ENCODE results near the gene CCDC28B. TPM values are rescaled to one million over a fixed set of nuclear protein-coding genes. Genes with fewer than 3 reads are reported as not detected.

The CCDC28B gene
- total and polyA plus RNA-seq, 2 donors (not counting 1 experiment from before 2014, with no cell fraction given) = 10.1 to 12.4 TPM

GRCh38 chr1:32199043-32199716 lies 1.2 kb upstream of the CCDC28B start:
- Histone ChIP-seq H3K4me1 (ENCODE audit: control insufficient read depth, extremely low read depth, insufficient read depth, low read length) (peaks cover 18% of the 10 kb centered on the region), H3K79me2 (ENCODE audit: control insufficient read depth, insufficient read depth, low read length) (no peaks in the 10 kb centered on the region), H3K9ac (ENCODE audit: insufficient read depth, low read length) (no peak overlapping the region), H4K20me1 (ENCODE audit: control insufficient read depth, extremely low read depth, insufficient read depth, low read length) (no peaks in the 10 kb centered on the region), H3K4me3 (replicated peaks in 1 of 4; ENCODE audit: control extremely low read depth in 1 of 4, insufficient read depth in 1 of 4, low read depth in 3 of 4, low read length in 4 of 4) (no peak overlapping the region), H3K4me2 (ENCODE audit: extremely low read depth, insufficient read depth, low read length) (peak overlapping the region; percentile 87), H3K27me3 (ENCODE audit: control insufficient read depth, insufficient read depth, low read length) (no peaks in the 10 kb centered on the region), H2AFZ (ENCODE audit: low read length) (no peak overlapping the region), H3K9me3 (ENCODE audit: control insufficient read depth, insufficient read depth, low read depth, low read length) (no peaks in the 10 kb centered on the region), H3K27ac (ENCODE audit: insufficient read depth, low read length) (peak overlapping the region; percentile 99), H3K36me3 (ENCODE audit: control insufficient read depth, insufficient read depth, low read length) (peaks cover 23% of the 10 kb centered on the region)
- TF ChIP-seq EZH2 (IDR thresholded peaks at IDR 0.05; ENCODE audit: low read length, missing control alignments) (no peak), CTCF (conservative IDR thresholded peaks at IDR 0.05 in 1 of 2, IDR thresholded peaks at IDR 0.05 in 1 of 2; ENCODE audit: low read depth in 1 of 2, low read length in 2 of 2) (no peak)
- DNase-seq (ENCODE audit: low read depth in 2 of 2) = no peak

- no peaks in the 10 kb centered on the region for H3K79me2 ChIP-seq (ENCODE audit: control insufficient read depth, insufficient read depth, low read length)
Observed at GRCh38 chr1:32199717-32200072, 700 bp upstream of the CCDC28B start.

More at GRCh38 chr1:32199717-32200072, 700 bp upstream of the CCDC28B start:
- no peak for TF ChIP-seq EZH2 (IDR thresholded peaks at IDR 0.05; ENCODE audit: low read length, missing control alignments)
- TF ChIP-seq CTCF (conservative IDR thresholded peaks at IDR 0.05 in 1 of 2, IDR thresholded peaks at IDR 0.05 in 1 of 2; ENCODE audit: low read depth in 1 of 2, low read length in 2 of 2) = no peak
- peaks cover 18% of the 10 kb centered on the region for H3K36me3 ChIP-seq (ENCODE audit: control insufficient read depth, insufficient read depth, low read length)
- H3K4me1 ChIP-seq (ENCODE audit: control insufficient read depth, extremely low read depth, insufficient read depth, low read length) = peaks cover 18% of the 10 kb centered on the region
- H3K4me2 ChIP-seq (ENCODE audit: extremely low read depth, insufficient read depth, low read length) = peak overlapping the region; percentile 87
- peak overlapping the region; percentile 66 to 88 (median 82) for H3K4me3 ChIP-seq (replicated peaks in 1 of 4; ENCODE audit: control extremely low read depth in 1 of 4, insufficient read depth in 1 of 4, low read depth in 3 of 4, low read length in 4 of 4)
- H2AFZ ChIP-seq (ENCODE audit: low read length) = no peak overlapping the region
- peak overlapping the region; percentile 99 for H3K27ac ChIP-seq (ENCODE audit: insufficient read depth, low read length)
- no peak for DNase-seq (ENCODE audit: low read depth in 2 of 2)
- H3K9me3 ChIP-seq (ENCODE audit: control insufficient read depth, insufficient read depth, low read depth, low read length) = no peaks in the 10 kb centered on the region
- no peaks in the 10 kb centered on the region for H3K27me3 ChIP-seq (ENCODE audit: control insufficient read depth, insufficient read depth, low read length)
- H3K9ac ChIP-seq (ENCODE audit: insufficient read depth, low read length) = peak overlapping the region; percentile 88
- no peaks in the 10 kb centered on the region for H4K20me1 ChIP-seq (ENCODE audit: control insufficient read depth, extremely low read depth, insufficient read depth, low read length)
